NK-92 (cell line): Measurements from ENCODE around the gene BCL11B.
"Not testable (repeated sequence)": the region's sequence is repeated elsewhere in the genome, so short reads cannot be mapped to it uniquely, and the experiment has no call there.

Experiments used
- DNase-seq: peaks from one replicate; lab custom pipeline; 2025; ENCODE audit not compliant: unreplicated experiment; lab: John Stamatoyannopoulos, UW

The BCL11B gene

GRCh38 chr14:99242238-99242637 is 29.8 kb downstream of the BCL11B start:
- DNase-seq = no peak

- DNase-seq = no peak
Observed at GRCh38 chr14:99241325-99242010, 30.5 kb downstream of the BCL11B start.

- no peak for DNase-seq
Observed at GRCh38 chr14:99240627-99241324, 31.2 kb downstream of the BCL11B start.

GRCh38 chr14:99239661-99240092 is 32.3 kb downstream of the BCL11B start:
- no peak for DNase-seq

- DNase-seq = no peak
Observed at GRCh38 chr14:99238216-99238615, 33.8 kb downstream of the BCL11B start.

- DNase-seq = no peak
Observed at GRCh38 chr14:99237288-99237687, 34.7 kb downstream of the BCL11B start.

GRCh38 chr14:99236386-99237138 is 35.4 kb downstream of the BCL11B start:
- no peak for DNase-seq

- DNase-seq = no peak
Observed at GRCh38 chr14:99235582-99236320, 36.2 kb downstream of the BCL11B start.

- DNase-seq = no peak
Observed at GRCh38 chr14:99234961-99235571, 36.9 kb downstream of the BCL11B start.

GRCh38 chr14:99234355-99234754 is 37.6 kb downstream of the BCL11B start:
- no peak for DNase-seq

- no peak for DNase-seq
Observed at GRCh38 chr14:99233222-99234035, 38.6 kb downstream of the BCL11B start.

- DNase-seq = no peak
Observed at GRCh38 chr14:99232714-99233214, 39.2 kb downstream of the BCL11B start.

GRCh38 chr14:99231850-99232713 is 39.9 kb downstream of the BCL11B start:
- DNase-seq = no peak

GRCh38 chr14:99231161-99231849 is 40.7 kb downstream of the BCL11B start:
- no peak for DNase-seq

- peak; percentile 39 for DNase-seq
Observed at GRCh38 chr14:99230208-99231151, 41.5 kb downstream of the BCL11B start.

- no peak for DNase-seq
Observed at GRCh38 chr14:99229654-99230207, 42.3 kb downstream of the BCL11B start.

GRCh38 chr14:99228760-99229159 is 43.2 kb downstream of the BCL11B start:
- DNase-seq = not testable (repeated sequence)
